HepG2 (cell line): ENCODE results near the gene RCOR3.

Experiments
- CEBPB ChIP-seq: IDR thresholded peaks from 2 replicates; pipeline ENCODE4 v1.6.1; 2011; ENCODE audit warnings: low read depth, low read length, improper control_type of control experiment, borderline replicate concordance
- CTCF ChIP-seq: sonication (generic); formaldehyde crosslinking; IDR thresholded peaks from 2 replicates; pipeline ENCODE4 v1.5.0; 2020; ENCODE audit warnings: mild to moderate bottlenecking, missing genetic modification reagents, moderate library complexity
- FIP1L1 ChIP-seq: fragments of 200-400 bp; formaldehyde crosslinking; IDR thresholded peaks from 2 replicates; pipeline ENCODE4 v1.6.1; 2018; ENCODE audit warnings: low read depth, mild to moderate bottlenecking, low read length, moderate library complexity, borderline replicate concordance; ENCODE audit not compliant: insufficient read depth
- FOSL2 ChIP-seq: sonication (generic); formaldehyde crosslinking; IDR thresholded peaks from 2 replicates; pipeline ENCODE4 v1.4.0; 2020; ENCODE audit warnings: missing genetic modification reagents
- KDM1A ChIP-seq: IDR thresholded peaks from 2 replicates; pipeline ENCODE4 v1.6.1; 2016; ENCODE audit warnings: missing compliant biosample characterization
- KLF16 ChIP-seq, 2 experiments: sonication (generic) in 1 of 2; formaldehyde crosslinking in 1 of 2; IDR thresholded peaks; 2 replicates each; pipeline versions ENCODE4 v1.6.1 to v1.8.0; 2016 to 2023; ENCODE audit warnings: missing genetic modification reagents in 2 of 2, missing compliant biosample characterization in 1 of 2
- MED13 ChIP-seq: sonication (generic); formaldehyde crosslinking; IDR thresholded peaks from 2 replicates; pipeline ENCODE4 v1.5.0; 2020; ENCODE audit warnings: missing genetic modification reagents
- MNT ChIP-seq: fragments of 450-650 bp; IDR thresholded peaks from 2 replicates; pipeline ENCODE4 v1.6.1; 2016
- POLR2AphosphoS2 ChIP-seq: IDR thresholded peaks from 2 replicates; pipeline ENCODE4 v1.6.1; 2011; ENCODE audit warnings: low read depth, low read length, improper control_type of control experiment
- RFX5 ChIP-seq: IDR thresholded peaks from 2 replicates; pipeline ENCODE4 v1.6.1; 2011; ENCODE audit warnings: low read depth, low read length, improper control_type of control experiment
- ZBTB8A ChIP-seq: sonication (generic); formaldehyde crosslinking; IDR thresholded peaks from 2 replicates; pipeline ENCODE4 v1.4.0; 2020; ENCODE audit warnings: mild to moderate bottlenecking, low read depth, missing genetic modification reagents, borderline replicate concordance
- ZMYM3 ChIP-seq: sonication (generic); formaldehyde crosslinking; IDR thresholded peaks from 2 replicates; pipeline ENCODE4 v1.5.1; 2020; ENCODE audit warnings: mild to moderate bottlenecking, missing genetic modification reagents
- ZNF121 ChIP-seq: sonication (generic); formaldehyde crosslinking; IDR thresholded peaks from 2 replicates; pipeline ENCODE4 v1.5.0; 2020; ENCODE audit warnings: mild to moderate bottlenecking, missing genetic modification reagents

GRCh38 chr1:211330282-211330936, 71.2 kb downstream of the RCOR3 start:
- no peak for TF ChIP-seq FOSL2 (CRISPR knock-in tag)
- no peak for TF ChIP-seq MNT
- TF ChIP-seq CEBPB: no peak
- TF ChIP-seq KLF16 (CRISPR knock-in tag; IDR thresholded peaks at IDR 0.05): no peak
- no peak for TF ChIP-seq FIP1L1
- TF ChIP-seq ZNF121 (CRISPR knock-in tag): no peak
- no peak for TF ChIP-seq RFX5
- no peak for TF ChIP-seq ZMYM3 (CRISPR knock-in tag)
- TF ChIP-seq CTCF (CRISPR knock-in tag): no peak
- no peak for TF ChIP-seq MED13 (CRISPR knock-in tag)
- no peak for TF ChIP-seq ZBTB8A (CRISPR knock-in tag)
- TF ChIP-seq POLR2AphosphoS2: no peak
- no peak for TF ChIP-seq KDM1A (CRISPR knock-in tag)
